Esophagus squamous epithelium (tissue), 5 donors: ENCODE results near the gene FMO3. TPM values are rescaled to one million over a fixed set of nuclear protein-coding genes. Genes with fewer than 3 reads are reported as not detected.

Source experiments
- DNase-seq: peaks from one replicate; lab custom pipeline; 2025; lab: John Stamatoyannopoulos, UW
- H3K27ac ChIP-seq, 4 donors: fragments of 200-600 bp; sonication (generic); one replicate each; pipeline ENCODE4 v1.5.1; 2016 to 2019; ENCODE audit warnings: mild to moderate bottlenecking in 1 of 4
- H3K27me3 ChIP-seq, 4 donors: fragments of 200-600 bp; sonication (generic); 1 replicate in 3 of 4; 2 replicates in 1 of 4; pipeline versions ENCODE4 v1.5.1 to v1.6.0; 2017 to 2021; ENCODE audit warnings: antibody characterized with exemption in 1 of 4
- H3K36me3 ChIP-seq, 3 donors: fragments of 200-600 bp; sonication (generic); one replicate each; pipeline ENCODE4 v1.5.1; 2016 to 2019
- H3K4me1 ChIP-seq, 3 donors: fragments of 200-600 bp; sonication (generic); one replicate each; pipeline ENCODE4 v1.5.1; 2017 to 2019
- H3K4me3 ChIP-seq, 4 donors: fragments of 200-600 bp; sonication (generic); 1 replicate in 3 of 4; 2 replicates in 1 of 4; pipeline ENCODE4 v1.5.1; 2016 to 2019; ENCODE audit warnings: mild to moderate bottlenecking in 2 of 4, moderate library complexity in 1 of 4
- H3K9me3 ChIP-seq, 3 donors: fragments of 200-600 bp; sonication (generic); one replicate each; pipeline ENCODE4 v1.5.1; 2016 to 2019
- CTCF ChIP-seq, 6 experiments: fragments of 450-650 bp in 4 of 6; fragments of 200-600 bp in 2 of 6; sonication (generic) in 2 of 6; IDR thresholded peaks; one replicate each; pipeline ENCODE4 v1.5.1; 2016 to 2019; ENCODE audit warnings: antibody characterized with exemption in 6 of 6, mild to moderate bottlenecking in 4 of 6, moderate library complexity in 4 of 6
- POLR2A ChIP-seq, 4 donors: fragments of 450-650 bp; IDR thresholded peaks; one replicate each; pipeline ENCODE4 v1.6.1; 2017; ENCODE audit warnings: antibody characterized with exemption in 4 of 4, mild to moderate bottlenecking in 4 of 4, moderate library complexity in 3 of 4
- WGBS, 2 donors: methylation state at CpG; one replicate each; pipeline ENCODE4 v1.1.5; 2018; 5-methylcytosine and 5-hydroxymethylcytosine counted together
- intact Hi-C: fragments of 100-400 bp; cut with DNase I; formaldehyde crosslinking; loops from one replicate; pipeline ENCODE4 v1.15.0; 2022
- total RNA-seq, 4 donors: library from RNA; depleted of rRNA; stranded (reverse); fragments of >200 nt; gene quantifications; one replicate each; pipeline ENCODE4 v1.1.0, GENCODE V29; 2016
- donor health status: DM: yes; HTN: yes; CAD: no.

The FMO3 gene
- total RNA-seq, 4 donors from 2014 or later: 0.45 to 8.6 (median 2.6) TPM

GRCh38 chr1:171140401-171140800 is 49.7 kb downstream of the FMO3 start:
- Histone ChIP-seq H3K4me1 (peaks cover 0 to 70% (median 44%) of the 10 kb centered on the region in 3 donors), H3K27ac (peak overlapping the region; percentile 15 to 88 (median 82)), H3K9me3 (no peaks in the 10 kb centered on the region), H3K36me3 (no peaks in the 10 kb centered on the region), H3K27me3 (no peaks in the 10 kb centered on the region), H3K4me3 (no peak overlapping the region)
- 46 to 55% methylated on average over 5 of the region's 5 CpGs for WGBS, 2 donors
- DNase-seq: no peak
- intact Hi-C loops: no loop called here
- TF ChIP-seq POLR2A (IDR thresholded peaks at IDR 0.05): no peak
- no peak for TF ChIP-seq CTCF (IDR thresholded peaks at IDR 0.05)

DNA sequence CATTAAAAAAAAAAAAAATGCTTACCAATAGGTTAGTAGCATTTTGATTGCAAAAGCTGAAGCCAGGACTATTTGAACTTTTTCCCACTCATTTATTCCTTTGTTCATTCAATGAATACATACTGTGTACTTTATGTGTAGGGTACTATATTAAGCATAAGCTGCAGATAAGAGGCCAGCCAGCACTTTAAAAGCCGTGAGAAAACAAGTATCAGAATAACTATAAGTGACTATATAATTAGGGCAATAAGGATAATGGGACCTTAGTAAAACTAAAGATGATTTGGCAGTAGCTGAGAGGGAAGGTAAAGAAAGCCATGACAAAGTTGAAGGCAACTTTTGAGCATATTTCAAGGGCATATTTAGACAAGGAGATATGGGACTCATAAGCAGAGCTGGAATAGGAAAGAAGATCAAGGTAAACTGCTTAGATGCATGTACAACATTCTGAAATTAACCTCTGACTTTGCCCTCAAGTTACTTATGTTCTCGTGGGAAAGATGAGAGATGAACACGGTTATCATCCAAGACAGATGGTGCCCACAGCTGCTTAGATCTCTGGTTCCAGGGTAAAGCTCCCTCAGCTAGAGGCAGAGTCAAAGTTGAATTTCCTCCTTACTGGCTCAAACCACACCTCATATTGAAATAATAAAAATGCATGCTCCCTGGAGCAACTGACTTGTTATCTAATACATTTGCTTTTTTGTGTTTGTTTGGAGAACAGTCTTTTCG is 50.4 kb downstream of the FMO3 start:
- no peaks in the 10 kb centered on the region for H3K36me3 ChIP-seq
- no peak for DNase-seq
- H3K4me3 ChIP-seq: no peak overlapping the region
- H3K27ac ChIP-seq: peak overlapping the region; percentile 15 to 88 (median 82)
- no peak for TF ChIP-seq POLR2A (IDR thresholded peaks at IDR 0.05)
- TF ChIP-seq CTCF (IDR thresholded peaks at IDR 0.05): no peak
- no peaks in the 10 kb centered on the region for H3K9me3 ChIP-seq
- peaks cover 0 to 70% (median 44%) of the 10 kb centered on the region in 3 donors for H3K4me1 ChIP-seq
- H3K27me3 ChIP-seq: no peaks in the 10 kb centered on the region
- WGBS, 2 donors: 37 to 44% methylated on average over 4 of the region's 4 CpGs
- intact Hi-C loops: no loop called here

DNA sequence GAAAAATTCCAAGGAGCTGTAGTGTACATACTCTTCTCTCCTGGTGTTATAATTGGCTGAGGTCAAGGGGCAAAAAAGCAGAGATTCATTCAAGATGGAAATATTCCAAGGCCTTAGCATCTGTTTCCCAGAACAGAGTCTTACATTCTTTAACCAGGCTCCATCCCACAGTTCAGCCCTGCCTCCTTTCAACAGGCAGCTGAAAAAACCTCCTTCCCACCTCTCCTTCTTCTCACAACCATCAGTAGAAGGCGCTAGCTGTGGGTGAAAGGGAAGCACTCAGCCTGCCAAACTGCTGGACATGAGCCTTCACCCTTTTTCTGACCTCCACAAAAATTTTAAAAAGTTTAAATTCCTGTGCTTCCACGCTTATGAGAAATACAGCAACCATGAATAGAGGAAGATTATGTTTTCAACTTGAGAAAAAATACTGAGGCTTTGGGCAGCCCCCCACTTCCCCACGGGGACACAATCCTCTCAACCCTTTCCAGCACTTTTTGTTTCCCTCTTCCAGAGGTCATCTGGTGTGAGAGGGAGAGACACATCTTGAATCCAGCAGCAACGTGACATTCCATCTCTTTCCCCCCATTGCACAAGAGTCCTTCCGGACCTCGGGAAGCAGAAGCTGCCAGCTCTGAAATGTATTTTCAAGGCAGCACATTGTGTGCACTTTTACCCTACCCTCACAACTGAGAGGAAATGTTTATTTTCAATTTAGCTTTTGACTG is 51.1 kb downstream of the FMO3 start:
- Histone ChIP-seq H3K36me3 (no peaks in the 10 kb centered on the region), H3K9me3 (no peaks in the 10 kb centered on the region), H3K4me1 (peaks cover 0 to 70% (median 44%) of the 10 kb centered on the region in 3 donors), H3K27me3 (no peaks in the 10 kb centered on the region), H3K4me3 (peak overlapping the region in 1 of 4 donors; percentile 46), H3K27ac (peak overlapping the region; percentile 70 to 88 (median 82))
- no peak for DNase-seq
- TF ChIP-seq POLR2A (IDR thresholded peaks at IDR 0.05) (no peak), CTCF (IDR thresholded peaks at IDR 0.05) (no peak)
- intact Hi-C loops: no loop called here
- 40 to 54% methylated on average over 6 of the region's 6 CpGs for WGBS, 2 donors

- Histone ChIP-seq H3K27ac (peak overlapping the region; percentile 70 to 88 (median 82)), H3K9me3 (no peaks in the 10 kb centered on the region), H3K4me3 (peak overlapping the region in 1 of 4 donors; percentile 46), H3K27me3 (no peaks in the 10 kb centered on the region), H3K36me3 (no peaks in the 10 kb centered on the region), H3K4me1 (peaks cover 0 to 62% (median 39%) of the 10 kb centered on the region in 3 donors)
- WGBS, 2 donors: 50 to 56% methylated on average over 7 to 8 of the region's 8 CpGs
- DNase-seq: no peak
- intact Hi-C loops: no loop called here
- no peak for TF ChIP-seq POLR2A (IDR thresholded peaks at IDR 0.05)
- TF ChIP-seq CTCF (IDR thresholded peaks at IDR 0.05): peak in 1 of 6 experiments; percentile 15
Measured at GRCh38 chr1:171142416-171143385, 52.0 kb downstream of the FMO3 start.
